Neural cell (in vitro differentiated cells): ENCODE results near the gene DLG5. TPM values are rescaled to one million over a fixed set of nuclear protein-coding genes. Genes with fewer than 3 reads are reported as not detected.

Experiments
- H2AFZ ChIP-seq: fragments of 200-600, 300-800 bp; sonication (generic), shearing (Covaris generic); 2 replicates; pipeline ENCODE4 v1.6.0; 2014; ENCODE audit warnings: low read depth, mild to moderate bottlenecking, antibody characterized with exemption, low read length, moderate library complexity
- H3F3A ChIP-seq: fragments of 200-600 bp; shearing (Covaris generic); 2 replicates; pipeline ENCODE4 v1.6.1; 2016; ENCODE audit warnings: mild to moderate bottlenecking, moderate library complexity, mixed read lengths, antibody characterized with exemption, low read length; ENCODE audit not compliant: insufficient read depth, poor library complexity, severe bottlenecking
- H3K27ac ChIP-seq: fragments of 200-600, 300-800 bp; sonication (generic), shearing (Covaris generic); 2 replicates; pipeline ENCODE4 v1.5.1; 2014; ENCODE audit warnings: mild to moderate bottlenecking, low read length, moderate library complexity
- H3K27me3 ChIP-seq: fragments of 300-800, 200-600 bp; sonication (generic), shearing (Covaris generic); 2 replicates; pipeline ENCODE4 v1.6.0; 2014; ENCODE audit warnings: mild to moderate bottlenecking, low read depth, low read length, moderate library complexity; ENCODE audit not compliant: insufficient read depth
- H3K36me3 ChIP-seq: fragments of 300-800, 200-600 bp; sonication (generic), shearing (Covaris generic); 2 replicates; pipeline ENCODE4 v1.5.1; 2014; ENCODE audit warnings: mild to moderate bottlenecking, antibody characterized with exemption, low read length, moderate library complexity; ENCODE audit not compliant: insufficient read depth
- H3K4me2 ChIP-seq: fragments of 300-800, 200-600 bp; sonication (generic), shearing (Covaris generic); 2 replicates; pipeline ENCODE4 v1.6.0; 2014; ENCODE audit warnings: mild to moderate bottlenecking, low read length
- H3K4me3 ChIP-seq: fragments of 300-800, 200-600 bp; sonication (generic), shearing (Covaris generic); 2 replicates; pipeline ENCODE4 v1.5.1; 2014; ENCODE audit warnings: mild to moderate bottlenecking, low read length, moderate library complexity
- H3K79me2 ChIP-seq: fragments of 200-600 bp; shearing (Covaris generic); replicated peaks from 2 replicates; pipeline ENCODE4 v1.6.0; 2014; ENCODE audit warnings: mild to moderate bottlenecking, low read length, moderate library complexity; ENCODE audit not compliant: insufficient read depth
- H3K9ac ChIP-seq: fragments of 300-800, 200-600 bp; sonication (generic), shearing (Covaris generic); 2 replicates; pipeline ENCODE4 v1.6.1; 2016; ENCODE audit warnings: mild to moderate bottlenecking, low read length, mixed read lengths
- H3K9me2 ChIP-seq: fragments of 200-600 bp; shearing (Covaris generic); 2 replicates; pipeline ENCODE4 v1.6.1; 2016; ENCODE audit warnings: mild to moderate bottlenecking, low read length, mixed read lengths; ENCODE audit not compliant: insufficient read depth
- H3K9me3 ChIP-seq: fragments of 200-600, 300-800 bp; sonication (generic), shearing (Covaris generic); 2 replicates; pipeline ENCODE4 v1.6.1; 2016; ENCODE audit warnings: mild to moderate bottlenecking, mixed run types, low read length, moderate library complexity, mixed read lengths
- H4K20me1 ChIP-seq: fragments of 200-600 bp; shearing (Covaris generic); 2 replicates; pipeline ENCODE4 v1.6.1; 2016; ENCODE audit warnings: mild to moderate bottlenecking, mixed run types; ENCODE audit not compliant: insufficient read depth
- CTCF ChIP-seq: fragments of 450-650 bp; IDR thresholded peaks from 2 replicates; pipeline ENCODE4 v1.5.1; 2014; ENCODE audit warnings: antibody characterized with exemption, mild to moderate bottlenecking, moderate library complexity; ENCODE audit not compliant: poor library complexity, severe bottlenecking
- EP300 ChIP-seq: fragments of 450-650 bp; conservative IDR thresholded peaks from 2 replicates; pipeline ENCODE4 v1.6.1; 2014; ENCODE audit warnings: antibody characterized with exemption, mild to moderate bottlenecking, moderate library complexity; ENCODE audit not compliant: poor library complexity, severe bottlenecking
- EZH2 ChIP-seq: fragments of 200-600, 300-800 bp; shearing (Covaris generic), sonication (generic); IDR thresholded peaks from 2 replicates; pipeline ENCODE4 v1.6.1; 2014; ENCODE audit warnings: antibody characterized with exemption, low read length, borderline replicate concordance, mild to moderate bottlenecking; ENCODE audit not compliant: insufficient read depth, poor library complexity, severe bottlenecking
- MXI1 ChIP-seq: fragments of 450-650 bp; conservative IDR thresholded peaks from 2 replicates; pipeline ENCODE4 v1.6.1; 2014; ENCODE audit warnings: antibody characterized with exemption, mild to moderate bottlenecking; ENCODE audit not compliant: poor library complexity, severe bottlenecking
- POLR2AphosphoS5 ChIP-seq: IDR thresholded peaks from 2 replicates; pipeline ENCODE4 v1.6.1; 2012
- RAD21 ChIP-seq: fragments of 450-650 bp; conservative IDR thresholded peaks from 2 replicates; pipeline ENCODE4 v1.6.1; 2014; ENCODE audit warnings: antibody characterized with exemption, mild to moderate bottlenecking, moderate library complexity
- SMC3 ChIP-seq: fragments of 450-650 bp; conservative IDR thresholded peaks from 2 replicates; pipeline ENCODE4 v1.6.1; 2014; ENCODE audit warnings: antibody characterized with exemption, mild to moderate bottlenecking, moderate library complexity; ENCODE audit not compliant: poor library complexity
- TAF1 ChIP-seq: IDR thresholded peaks from 2 replicates; pipeline ENCODE4 v1.6.1; 2012; ENCODE audit warnings: low read depth
- polyA plus RNA-seq: library from polyadenylated mRNA; depleted of rRNA; stranded (reverse); fragments of >200 nt; gene quantifications from 2 replicates; pipeline ENCODE4 v1.2.3, GENCODE V29; 2014
- TF ChIP-seq, protein P1 (sequence below): IDR thresholded peaks from 2 replicates; pipeline ENCODE4 v1.6.1; 2012; ENCODE audit warnings: borderline replicate concordance

DLG5 gene
- polyA plus RNA-seq, 1 donor from 2014 or later = 72.9 TPM

DNA sequence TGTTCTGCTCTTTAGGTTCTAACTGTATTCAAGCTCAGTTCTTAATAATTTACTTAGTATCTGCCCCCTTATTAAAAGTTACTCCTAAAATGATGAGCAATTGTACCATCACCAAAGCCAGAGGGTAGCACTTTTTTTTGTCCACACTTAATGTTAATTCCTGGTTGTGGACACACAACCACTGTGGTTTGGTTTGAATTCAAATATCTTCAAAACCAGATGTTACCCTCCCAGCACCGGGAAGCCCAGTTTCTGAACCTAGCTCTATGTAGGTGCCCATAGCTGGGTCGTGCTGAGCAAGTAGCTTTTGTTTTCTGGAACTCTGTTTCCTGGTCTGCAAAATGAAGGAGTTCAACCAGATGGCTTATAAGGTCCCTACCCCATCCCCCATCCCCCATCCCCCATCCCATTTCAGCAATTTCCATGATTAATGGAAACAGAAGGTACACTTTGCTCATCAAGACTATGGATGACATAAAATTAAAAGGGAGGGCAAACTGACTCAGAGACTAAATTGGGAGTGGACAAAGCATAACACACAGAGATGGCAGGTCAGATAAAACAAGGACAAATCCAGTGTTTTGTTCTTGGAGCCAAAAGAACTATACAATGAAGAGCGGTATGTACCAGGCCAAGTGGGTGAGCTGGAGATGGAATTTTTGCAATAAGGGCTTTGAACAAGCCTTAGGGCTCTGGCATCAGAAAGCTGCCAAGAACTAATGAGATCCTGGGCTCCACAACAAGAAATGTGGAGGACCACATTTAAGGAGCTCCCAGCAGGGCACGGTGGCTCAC is 56.7 kb downstream of the DLG5 start:
- H3K4me2 ChIP-seq = no peak overlapping the region
- no peaks in the 10 kb centered on the region for H3K36me3 ChIP-seq
- no peak overlapping the region for H2AFZ ChIP-seq
- no peaks in the 10 kb centered on the region for H4K20me1 ChIP-seq
- H3F3A ChIP-seq = no peaks in the 10 kb centered on the region
- no peaks in the 10 kb centered on the region for H3K9me3 ChIP-seq
- TF ChIP-seq RAD21 = no peak
- no peak for TF ChIP-seq CTCF
- TF ChIP-seq POLR2AphosphoS5 = no peak
- TF ChIP-seq EP300 = no peak
- TF ChIP-seq SMC3 = no peak
- no peak for TF ChIP-seq TAF1
- TF ChIP-seq, protein P1, sequence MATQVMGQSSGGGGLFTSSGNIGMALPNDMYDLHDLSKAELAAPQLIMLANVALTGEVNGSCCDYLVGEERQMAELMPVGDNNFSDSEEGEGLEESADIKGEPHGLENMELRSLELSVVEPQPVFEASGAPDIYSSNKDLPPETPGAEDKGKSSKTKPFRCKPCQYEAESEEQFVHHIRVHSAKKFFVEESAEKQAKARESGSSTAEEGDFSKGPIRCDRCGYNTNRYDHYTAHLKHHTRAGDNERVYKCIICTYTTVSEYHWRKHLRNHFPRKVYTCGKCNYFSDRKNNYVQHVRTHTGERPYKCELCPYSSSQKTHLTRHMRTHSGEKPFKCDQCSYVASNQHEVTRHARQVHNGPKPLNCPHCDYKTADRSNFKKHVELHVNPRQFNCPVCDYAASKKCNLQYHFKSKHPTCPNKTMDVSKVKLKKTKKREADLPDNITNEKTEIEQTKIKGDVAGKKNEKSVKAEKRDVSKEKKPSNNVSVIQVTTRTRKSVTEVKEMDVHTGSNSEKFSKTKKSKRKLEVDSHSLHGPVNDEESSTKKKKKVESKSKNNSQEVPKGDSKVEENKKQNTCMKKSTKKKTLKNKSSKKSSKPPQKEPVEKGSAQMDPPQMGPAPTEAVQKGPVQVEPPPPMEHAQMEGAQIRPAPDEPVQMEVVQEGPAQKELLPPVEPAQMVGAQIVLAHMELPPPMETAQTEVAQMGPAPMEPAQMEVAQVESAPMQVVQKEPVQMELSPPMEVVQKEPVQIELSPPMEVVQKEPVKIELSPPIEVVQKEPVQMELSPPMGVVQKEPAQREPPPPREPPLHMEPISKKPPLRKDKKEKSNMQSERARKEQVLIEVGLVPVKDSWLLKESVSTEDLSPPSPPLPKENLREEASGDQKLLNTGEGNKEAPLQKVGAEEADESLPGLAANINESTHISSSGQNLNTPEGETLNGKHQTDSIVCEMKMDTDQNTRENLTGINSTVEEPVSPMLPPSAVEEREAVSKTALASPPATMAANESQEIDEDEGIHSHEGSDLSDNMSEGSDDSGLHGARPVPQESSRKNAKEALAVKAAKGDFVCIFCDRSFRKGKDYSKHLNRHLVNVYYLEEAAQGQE = no peak
- no peak for TF ChIP-seq EZH2
- TF ChIP-seq MXI1 = no peak
- H3K9ac ChIP-seq = no peak overlapping the region
- H3K27me3 ChIP-seq = no peaks in the 10 kb centered on the region
- no peaks in the 10 kb centered on the region for H3K9me2 ChIP-seq
- H3K4me3 ChIP-seq = no peak overlapping the region
- no peak overlapping the region for H3K27ac ChIP-seq
- H3K79me2 ChIP-seq = no peaks in the 10 kb centered on the region

GRCh38 chr10:77868523-77868922 is 58.0 kb downstream of the DLG5 start:
- H3K27ac ChIP-seq = no peak overlapping the region
- no peaks in the 10 kb centered on the region for H3K27me3 ChIP-seq
- H3K36me3 ChIP-seq = no peaks in the 10 kb centered on the region
- no peak overlapping the region for H3K9ac ChIP-seq
- H3K79me2 ChIP-seq = no peaks in the 10 kb centered on the region
- no peaks in the 10 kb centered on the region for H3K9me3 ChIP-seq
- H3K4me3 ChIP-seq = no peak overlapping the region
- H3K9me2 ChIP-seq = no peaks in the 10 kb centered on the region
- H4K20me1 ChIP-seq = no peaks in the 10 kb centered on the region
- no peak overlapping the region for H2AFZ ChIP-seq
- no peak for TF ChIP-seq TAF1
- TF ChIP-seq, protein P1 = no peak
- no peak overlapping the region for H3K4me2 ChIP-seq
- H3F3A ChIP-seq = no peaks in the 10 kb centered on the region
